Measurements from ENCODE around the gene MAP2K1.
"Not testable (repeated sequence)": the region's sequence is repeated elsewhere in the genome, so short reads cannot be mapped to it uniquely, and the experiment has no call there.

Gene MAP2K1

GRCh38 chr15:66386204-66387123, at the start of gene MAP2K1:
MAP2K1 (plus strand) TSS chr15:66386912; CDS start chr15:66387348, 436 bp downstream.
- peak; percentile 95 to 96 for DNase-seq (ENCODE audit: low read depth in 2 of 2)

GRCh38 chr15:66348530-66348929, 38.2 kb upstream of the MAP2K1 start:
- DNase-seq (ENCODE audit: low read depth in 2 of 2) = not testable (repeated sequence)

GRCh38 chr15:66356077-66356358, 30.7 kb upstream of the MAP2K1 start:
- no peak for DNase-seq (ENCODE audit: low read depth in 2 of 2)

- DNase-seq (ENCODE audit: low read depth in 2 of 2) = peak; percentile 91 to 92
These were observed 30.1 kb upstream of the MAP2K1 start, which contains the start of gene TIPIN for GRCh38 chr15:66356359-66357236. TIPIN (minus strand) TSS chr15:66356685; CDS start chr15:66352947, 3,738 bp downstream.

GRCh38 chr15:66359740-66360139, 27.0 kb upstream of the MAP2K1 start:
- DNase-seq (ENCODE audit: low read depth in 2 of 2) = no peak

- not testable (repeated sequence) for DNase-seq (ENCODE audit: low read depth in 2 of 2)
These were observed 24.8 kb upstream of the MAP2K1 start for GRCh38 chr15:66361745-66362460.

GRCh38 chr15:66362776-66363175, 23.9 kb upstream of the MAP2K1 start:
- DNase-seq (ENCODE audit: low read depth in 2 of 2) = no peak

- DNase-seq (ENCODE audit: low read depth in 2 of 2) = no peak
These were observed 21.7 kb upstream of the MAP2K1 start for GRCh38 chr15:66364944-66365528.

- DNase-seq (ENCODE audit: low read depth in 2 of 2) = no peak
These were observed 16.7 kb upstream of the MAP2K1 start for GRCh38 chr15:66369773-66370651.

GRCh38 chr15:66374179-66374578, 12.5 kb upstream of the MAP2K1 start:
- DNase-seq (ENCODE audit: low read depth in 2 of 2) = no peak

- no peak for DNase-seq (ENCODE audit: low read depth in 2 of 2)
These were observed 7.8 kb upstream of the MAP2K1 start for GRCh38 chr15:66378814-66379430.

GRCh38 chr15:66381376-66381775, 5.3 kb upstream of the MAP2K1 start:
- not testable (repeated sequence) for DNase-seq (ENCODE audit: low read depth in 2 of 2)

GRCh38 chr15:66387163-66388042, 691 bp downstream of the MAP2K1 start:
- peak; percentile 34 to 59 for DNase-seq (ENCODE audit: low read depth in 2 of 2)

- DNase-seq (ENCODE audit: low read depth in 2 of 2) = no peak
These were observed 1.3 kb downstream of the MAP2K1 start for GRCh38 chr15:66388043-66388363.

- no peak for DNase-seq (ENCODE audit: low read depth in 2 of 2)
These were observed 1.9 kb downstream of the MAP2K1 start for GRCh38 chr15:66388576-66388975.

- no peak for DNase-seq (ENCODE audit: low read depth in 2 of 2)
These were observed 2.6 kb downstream of the MAP2K1 start for GRCh38 chr15:66389098-66389858.

- DNase-seq (ENCODE audit: low read depth in 2 of 2) = no peak
These were observed 3.2 kb downstream of the MAP2K1 start for GRCh38 chr15:66389859-66390381.

- no peak for DNase-seq (ENCODE audit: low read depth in 2 of 2)
These were observed 4.0 kb downstream of the MAP2K1 start for GRCh38 chr15:66390678-66391077.
